Astrocyte (in vitro differentiated cells and primary cell): ENCODE measurements around the gene PLXNC1. TPM values are rescaled to one million over a fixed set of nuclear protein-coding genes. Genes with fewer than 3 reads are reported as not detected.

Source experiments
- DNase-seq: peaks from one replicate; pipeline ENCODE4 v3.0.0-alpha.2; 2010; ENCODE audit warnings: low read depth
- FAIRE-seq: peaks from 2 replicates; lab custom pipeline; 2011; peaks lifted over from hg19 to GRCh38; lab: Jason Lieb, UNC
- H2AFZ ChIP-seq: 2 replicates; pipeline ENCODE4 v1.6.0; 2012; ENCODE audit warnings: low read depth, low read length, inconsistent platforms
- H3K27ac ChIP-seq: 2 replicates; pipeline ENCODE4 v1.5.1; 2011; ENCODE audit warnings: low read depth, low read length, inconsistent platforms
- H3K27me3 ChIP-seq: 2 replicates; pipeline ENCODE4 v1.6.0; 2011; ENCODE audit warnings: low read length, inconsistent platforms; ENCODE audit not compliant: insufficient read depth
- H3K36me3 ChIP-seq: 2 replicates; pipeline ENCODE4 v1.5.1; 2011; ENCODE audit warnings: low read length, inconsistent platforms; ENCODE audit not compliant: insufficient read depth
- H3K4me1 ChIP-seq: 2 replicates; pipeline ENCODE4 v1.5.1; 2011; ENCODE audit warnings: low read length, inconsistent platforms; ENCODE audit not compliant: insufficient read depth
- H3K4me2 ChIP-seq: 2 replicates; pipeline ENCODE4 v1.6.0; 2012; ENCODE audit warnings: low read length, inconsistent platforms
- H3K4me3 ChIP-seq: 2 replicates; pipeline ENCODE4 v1.5.1; 2011; ENCODE audit warnings: low read depth, mild to moderate bottlenecking, low read length, inconsistent platforms; ENCODE audit not compliant: insufficient read depth
- H3K79me2 ChIP-seq: 2 replicates; pipeline ENCODE4 v1.6.0; 2012; ENCODE audit warnings: mild to moderate bottlenecking, low read length, inconsistent platforms; ENCODE audit not compliant: insufficient read depth
- H3K9ac ChIP-seq: 2 replicates; pipeline ENCODE4 v1.6.0; 2012; ENCODE audit warnings: mild to moderate bottlenecking, low read length, inconsistent platforms
- H3K9me3 ChIP-seq: 2 replicates; pipeline ENCODE4 v1.5.1; 2012; ENCODE audit warnings: low read depth, mild to moderate bottlenecking, low read length, inconsistent platforms; ENCODE audit not compliant: insufficient read depth
- H4K20me1 ChIP-seq: 2 replicates; pipeline ENCODE4 v1.6.0; 2012; ENCODE audit warnings: low read length, inconsistent platforms; ENCODE audit not compliant: insufficient read depth
- H3K27ac Mint-ChIP-seq: one replicate; pipeline ENCODE4 v1.8.0; 2021; ENCODE audit warnings: mild to moderate bottlenecking, mixed read lengths; ENCODE audit not compliant: unreplicated experiment
- H3K27me3 Mint-ChIP-seq: one replicate; pipeline ENCODE4 v1.8.0; 2021; ENCODE audit warnings: low read depth, mixed read lengths; ENCODE audit not compliant: unreplicated experiment
- H3K36me3 Mint-ChIP-seq: one replicate; pipeline ENCODE4 v1.8.0; 2021; ENCODE audit warnings: low read depth, mixed read lengths; ENCODE audit not compliant: unreplicated experiment
- H3K4me1 Mint-ChIP-seq: one replicate; pipeline ENCODE4 v1.8.0; 2021; ENCODE audit warnings: low read depth, mixed read lengths; ENCODE audit not compliant: unreplicated experiment
- H3K4me3 Mint-ChIP-seq: one replicate; pipeline ENCODE4 v1.8.0; 2021; ENCODE audit warnings: mild to moderate bottlenecking, moderate library complexity, mixed read lengths; ENCODE audit not compliant: unreplicated experiment
- H3K9me3 Mint-ChIP-seq: one replicate; pipeline ENCODE4 v1.8.0; 2021; ENCODE audit warnings: mild to moderate bottlenecking, mixed read lengths; ENCODE audit not compliant: unreplicated experiment
- EZH2 ChIP-seq: IDR thresholded peaks from 2 replicates; pipeline ENCODE4 v1.6.1; 2012; ENCODE audit warnings: mild to moderate bottlenecking, low read length, inconsistent platforms; ENCODE audit not compliant: insufficient read depth
- total RNA-seq: library from RNA; stranded (reverse); gene quantifications from 2 replicates; pipeline ENCODE4 v1.2.1, GENCODE V29; 2021
- TF ChIP-seq, protein P1 (sequence below): IDR thresholded peaks from 2 replicates; pipeline ENCODE4 v1.5.1; 2011; ENCODE audit warnings: low read depth, mild to moderate bottlenecking, inconsistent platforms, low read length, moderate library complexity; ENCODE audit not compliant: insufficient read depth

The PLXNC1 gene
- total RNA-seq, 1 donor from 2014 or later: 6.9 TPM

DNA sequence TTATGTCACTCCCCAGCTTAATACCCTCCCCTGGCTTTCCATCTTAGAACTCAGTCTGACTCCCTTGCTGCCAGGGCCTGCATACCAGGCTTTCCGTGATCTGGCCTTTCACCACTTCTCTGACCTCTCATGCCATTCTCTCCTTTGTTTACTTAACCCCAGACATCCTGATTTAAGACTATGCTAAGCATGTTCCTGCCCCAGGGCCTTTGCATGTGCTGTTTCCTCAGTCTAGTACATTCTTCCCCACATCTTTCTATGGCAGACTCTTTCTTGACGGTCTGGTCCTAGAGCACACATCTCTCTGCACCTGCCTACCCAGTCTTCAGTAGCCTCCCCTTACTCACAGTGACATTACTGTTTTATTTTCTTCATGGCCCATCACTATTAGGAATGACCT is 42.2 kb downstream of the PLXNC1 start:
- Histone ChIP-seq H3K36me3 (no peaks in the 10 kb centered on the region), H3K79me2 (no peaks in the 10 kb centered on the region), H3K9ac (no peak overlapping the region), H3K9me3 (no peaks in the 10 kb centered on the region), H3K4me1 (peaks cover 7% of the 10 kb centered on the region), H2AFZ (no peak overlapping the region), H3K27me3 (peaks cover 18% of the 10 kb centered on the region), H4K20me1 (no peaks in the 10 kb centered on the region), H3K4me3 (no peak overlapping the region), H3K4me2 (no peak overlapping the region), H3K27ac (no peak overlapping the region)
- no peaks in the 10 kb centered on the region for H3K4me1 Mint-ChIP-seq
- peaks cover 16% of the 10 kb centered on the region for H3K9me3 Mint-ChIP-seq
- no peak for FAIRE-seq
- no peak for TF ChIP-seq EZH2
- TF ChIP-seq, protein P1, sequence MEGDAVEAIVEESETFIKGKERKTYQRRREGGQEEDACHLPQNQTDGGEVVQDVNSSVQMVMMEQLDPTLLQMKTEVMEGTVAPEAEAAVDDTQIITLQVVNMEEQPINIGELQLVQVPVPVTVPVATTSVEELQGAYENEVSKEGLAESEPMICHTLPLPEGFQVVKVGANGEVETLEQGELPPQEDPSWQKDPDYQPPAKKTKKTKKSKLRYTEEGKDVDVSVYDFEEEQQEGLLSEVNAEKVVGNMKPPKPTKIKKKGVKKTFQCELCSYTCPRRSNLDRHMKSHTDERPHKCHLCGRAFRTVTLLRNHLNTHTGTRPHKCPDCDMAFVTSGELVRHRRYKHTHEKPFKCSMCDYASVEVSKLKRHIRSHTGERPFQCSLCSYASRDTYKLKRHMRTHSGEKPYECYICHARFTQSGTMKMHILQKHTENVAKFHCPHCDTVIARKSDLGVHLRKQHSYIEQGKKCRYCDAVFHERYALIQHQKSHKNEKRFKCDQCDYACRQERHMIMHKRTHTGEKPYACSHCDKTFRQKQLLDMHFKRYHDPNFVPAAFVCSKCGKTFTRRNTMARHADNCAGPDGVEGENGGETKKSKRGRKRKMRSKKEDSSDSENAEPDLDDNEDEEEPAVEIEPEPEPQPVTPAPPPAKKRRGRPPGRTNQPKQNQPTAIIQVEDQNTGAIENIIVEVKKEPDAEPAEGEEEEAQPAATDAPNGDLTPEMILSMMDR: no peak
- H3K27me3 Mint-ChIP-seq: peaks cover 5% of the 10 kb centered on the region
- H3K36me3 Mint-ChIP-seq: peaks cover 12% of the 10 kb centered on the region
- no peak overlapping the region for H3K27ac Mint-ChIP-seq
- H3K4me3 Mint-ChIP-seq: no peak overlapping the region
- no peak for DNase-seq

DNA sequence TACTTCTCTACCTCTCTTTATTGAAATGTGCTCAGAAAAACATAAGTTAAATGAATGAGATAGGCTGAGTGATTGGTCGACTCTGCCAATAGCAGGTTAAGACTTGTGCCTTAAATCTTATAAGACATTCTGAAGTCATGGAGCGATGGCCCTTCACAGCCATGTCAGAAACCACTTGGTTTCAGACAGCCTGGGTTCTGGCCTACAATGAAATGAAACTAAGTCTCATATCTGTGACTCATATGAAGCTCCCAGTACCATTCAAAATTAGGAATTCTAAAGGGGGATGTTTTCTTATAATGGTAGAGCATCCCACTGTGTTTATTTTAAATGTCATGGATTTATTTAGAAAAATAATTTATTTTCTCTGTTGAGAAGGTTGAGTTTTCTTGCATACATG is 42.6 kb downstream of the PLXNC1 start:
- Histone ChIP-seq H4K20me1 (no peaks in the 10 kb centered on the region), H3K4me3 (no peak overlapping the region), H3K27ac (no peak overlapping the region), H3K36me3 (no peaks in the 10 kb centered on the region), H3K27me3 (peaks cover 16% of the 10 kb centered on the region), H3K9ac (no peak overlapping the region), H2AFZ (no peak overlapping the region), H3K79me2 (no peaks in the 10 kb centered on the region), H3K4me1 (peaks cover 7% of the 10 kb centered on the region), H3K4me2 (no peak overlapping the region), H3K9me3 (no peaks in the 10 kb centered on the region)
- Mint-ChIP-seq H3K27me3 (peaks cover 2% of the 10 kb centered on the region), H3K27ac (no peak overlapping the region), H3K36me3 (peaks cover 12% of the 10 kb centered on the region), H3K4me1 (no peaks in the 10 kb centered on the region), H3K9me3 (peaks cover 17% of the 10 kb centered on the region), H3K4me3 (no peak overlapping the region)
- FAIRE-seq (no peak), DNase-seq (no peak)
- TF ChIP-seq EZH2: no peak
- TF ChIP-seq, protein P1: no peak

DNA sequence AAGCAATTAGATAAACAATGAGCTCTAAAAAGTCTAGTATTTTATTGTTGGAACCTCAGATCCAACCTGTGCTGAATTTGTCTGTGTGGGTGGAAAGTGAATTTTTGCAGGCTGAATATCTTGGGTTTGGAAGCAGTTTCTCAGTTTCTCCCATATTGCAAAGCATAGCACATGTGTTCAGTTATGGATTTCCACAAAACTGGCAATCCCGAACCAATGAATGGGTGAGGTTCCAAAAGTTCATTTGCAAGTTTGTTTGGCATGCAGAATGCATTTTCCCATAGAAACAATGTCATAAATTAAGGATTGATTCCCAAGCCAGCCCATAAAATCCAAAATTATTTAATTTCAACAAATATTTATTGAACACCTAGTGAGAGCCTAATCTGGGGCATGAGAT is 43.4 kb downstream of the PLXNC1 start:
- Histone ChIP-seq H3K4me1 (peaks cover 5% of the 10 kb centered on the region), H2AFZ (no peak overlapping the region), H3K79me2 (no peaks in the 10 kb centered on the region), H3K36me3 (no peaks in the 10 kb centered on the region), H3K27ac (no peak overlapping the region), H3K27me3 (peaks cover 11% of the 10 kb centered on the region), H3K9ac (no peak overlapping the region), H4K20me1 (no peaks in the 10 kb centered on the region), H3K4me2 (no peak overlapping the region), H3K4me3 (no peak overlapping the region), H3K9me3 (no peaks in the 10 kb centered on the region)
- Mint-ChIP-seq H3K27me3 (peaks cover 2% of the 10 kb centered on the region), H3K4me3 (no peak overlapping the region), H3K27ac (no peak overlapping the region), H3K9me3 (peaks cover 21% of the 10 kb centered on the region), H3K4me1 (no peaks in the 10 kb centered on the region), H3K36me3 (peaks cover 17% of the 10 kb centered on the region)
- no peak for TF ChIP-seq EZH2
- TF ChIP-seq, protein P1: no peak
- FAIRE-seq: no peak
- no peak for DNase-seq
